Gastrocnemius medialis (tissue), 4 donors: ENCODE measurements around the gene PRKCH.

ENCODE experiments used
- POLR2A ChIP-seq, 2 donors: fragments of 450-650 bp; IDR thresholded peaks; one replicate each; pipeline ENCODE4 v1.6.1; 2017; ENCODE audit warnings: antibody characterized with exemption in 2 of 2, mild to moderate bottlenecking in 2 of 2, moderate library complexity in 2 of 2
- TF ChIP-seq, protein P1 (sequence below), 5 experiments: fragments of 450-650 bp in 3 of 5; fragments of 200-600 bp in 2 of 5; sonication (generic) in 2 of 5; IDR thresholded peaks in 4 of 5; conservative IDR thresholded peaks in 1 of 5; 1 replicate in 4 of 5; 2 replicates in 1 of 5; pipeline ENCODE4 v1.5.1; 2016 to 2019; ENCODE audit warnings: antibody characterized with exemption in 5 of 5, mild to moderate bottlenecking in 3 of 5, moderate library complexity in 3 of 5

DNA sequence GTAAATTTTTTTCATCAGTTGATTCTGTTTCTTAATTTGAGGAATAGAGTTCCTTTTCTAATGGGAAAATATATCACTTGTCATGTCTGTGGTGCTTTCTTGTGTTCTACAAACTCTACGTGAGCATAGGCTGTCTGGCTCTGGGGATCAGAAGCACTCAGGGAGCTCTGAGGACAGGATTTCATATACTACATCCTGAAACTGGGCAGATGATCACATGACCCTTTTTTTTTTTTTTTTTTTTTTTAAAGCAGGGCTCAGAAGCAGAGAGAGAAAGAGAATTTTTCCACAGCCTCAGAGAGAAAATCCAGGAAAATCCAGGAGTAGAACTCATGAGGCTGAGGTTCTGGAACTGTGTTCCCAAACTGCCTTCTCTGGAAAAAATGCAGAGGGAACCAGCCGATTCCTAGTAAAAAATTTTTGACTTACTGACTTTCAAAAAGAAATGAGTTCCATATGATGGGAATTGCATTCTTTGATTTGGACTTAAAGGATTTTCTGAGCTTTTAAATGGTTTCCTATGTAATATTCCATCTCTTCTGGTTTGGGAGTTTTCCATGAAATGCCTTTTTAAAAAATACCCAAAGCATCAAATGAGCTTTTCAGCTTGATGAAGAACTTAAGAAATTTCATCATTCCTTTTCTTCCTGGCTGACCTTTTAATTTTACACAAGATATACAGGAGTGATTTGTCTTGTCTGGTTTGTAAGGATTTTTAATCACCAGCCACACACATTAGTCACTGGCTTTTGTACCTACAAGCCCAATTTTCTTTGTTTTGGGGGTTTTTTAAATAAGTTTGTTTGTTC is 190.9 kb downstream of the PRKCH start:
- TF ChIP-seq POLR2A (IDR thresholded peaks at IDR 0.05), result no peak
- TF ChIP-seq, protein P1, sequence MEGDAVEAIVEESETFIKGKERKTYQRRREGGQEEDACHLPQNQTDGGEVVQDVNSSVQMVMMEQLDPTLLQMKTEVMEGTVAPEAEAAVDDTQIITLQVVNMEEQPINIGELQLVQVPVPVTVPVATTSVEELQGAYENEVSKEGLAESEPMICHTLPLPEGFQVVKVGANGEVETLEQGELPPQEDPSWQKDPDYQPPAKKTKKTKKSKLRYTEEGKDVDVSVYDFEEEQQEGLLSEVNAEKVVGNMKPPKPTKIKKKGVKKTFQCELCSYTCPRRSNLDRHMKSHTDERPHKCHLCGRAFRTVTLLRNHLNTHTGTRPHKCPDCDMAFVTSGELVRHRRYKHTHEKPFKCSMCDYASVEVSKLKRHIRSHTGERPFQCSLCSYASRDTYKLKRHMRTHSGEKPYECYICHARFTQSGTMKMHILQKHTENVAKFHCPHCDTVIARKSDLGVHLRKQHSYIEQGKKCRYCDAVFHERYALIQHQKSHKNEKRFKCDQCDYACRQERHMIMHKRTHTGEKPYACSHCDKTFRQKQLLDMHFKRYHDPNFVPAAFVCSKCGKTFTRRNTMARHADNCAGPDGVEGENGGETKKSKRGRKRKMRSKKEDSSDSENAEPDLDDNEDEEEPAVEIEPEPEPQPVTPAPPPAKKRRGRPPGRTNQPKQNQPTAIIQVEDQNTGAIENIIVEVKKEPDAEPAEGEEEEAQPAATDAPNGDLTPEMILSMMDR (IDR thresholded peaks at IDR 0.05 in 4 of 5, conservative IDR thresholded peaks at IDR 0.05 in 1 of 5), result no peak
